Body of pancreas (tissue), 4 donors: Measurements from ENCODE around the gene ENAH. TPM values are rescaled to one million over a fixed set of nuclear protein-coding genes. Genes with fewer than 3 reads are reported as not detected.

Source experiments
- ATAC-seq: fragments of 150-250 bp; one replicate; pipeline ENCODE4 v1.9.1; 2016
- DNase-seq, 4 donors: peaks; one replicate each; pipeline ENCODE4 v3.0.0-alpha.2; 2019
- H3K27ac ChIP-seq, 4 donors: fragments of 200-600 bp; sonication (generic); 1 replicate in 3 of 4; 2 replicates in 1 of 4; pipeline versions ENCODE4 v1.5.1 to v1.6.1; 2016 to 2019; ENCODE audit warnings: mild to moderate bottlenecking in 1 of 4, mixed read lengths in 1 of 4, moderate library complexity in 1 of 4
- H3K27me3 ChIP-seq, 2 donors: fragments of 200-600 bp; sonication (generic); one replicate each; pipeline ENCODE4 v1.6.0; 2016; ENCODE audit warnings: mild to moderate bottlenecking in 1 of 2
- H3K36me3 ChIP-seq, 2 donors: fragments of 200-600 bp; sonication (generic); replicated peaks in 1 of 2; 2 replicates each; pipeline ENCODE4 v1.5.1; 2016; ENCODE audit warnings: low read depth in 2 of 2; ENCODE audit not compliant: insufficient read depth in 1 of 2
- H3K4me1 ChIP-seq: fragments of 200-600 bp; sonication (generic); one replicate; pipeline ENCODE4 v1.6.0; 2016
- H3K4me3 ChIP-seq, 2 donors: fragments of 200-600 bp; sonication (generic); 1 replicate in 1 of 2; 2 replicates in 1 of 2; pipeline ENCODE4 v1.5.1; 2016 to 2019
- H3K9me3 ChIP-seq, 3 donors: fragments of 200-600 bp; sonication (generic); 1 replicate in 2 of 3; 2 replicates in 1 of 3; pipeline ENCODE4 v1.5.1; 2016
- POLR2A ChIP-seq, 3 donors: fragments of 450-650 bp; IDR thresholded peaks; one replicate each; pipeline ENCODE4 v1.6.1; 2016; ENCODE audit warnings: antibody characterized with exemption in 3 of 3, mild to moderate bottlenecking in 2 of 3
- WGBS, 2 donors: methylation state at CpG; one replicate each; pipeline ENCODE4 v1.1.5; 2017; 5-methylcytosine and 5-hydroxymethylcytosine counted together
- intact Hi-C: fragments of 100-400 bp; cut with DNase I; formaldehyde crosslinking; loops from one replicate; pipeline ENCODE4 v1.15.1; 2023
- total RNA-seq, 2 donors: library from RNA; depleted of rRNA; stranded (reverse); fragments of >200 nt; gene quantifications; one replicate each; pipeline ENCODE4 v1.1.0, GENCODE V29; 2016
- TF ChIP-seq, protein P1 (sequence below), 7 experiments: fragments of 450-650 bp in 4 of 7; fragments of 200-600 bp in 3 of 7; sonication (generic) in 3 of 7; IDR thresholded peaks; one replicate each; pipeline ENCODE4 v1.5.1; 2016 to 2019; ENCODE audit warnings: antibody characterized with exemption in 7 of 7

ENAH gene
- total RNA-seq, 2 donors from 2014 or later = 21.1 to 28.8 TPM

DNA sequence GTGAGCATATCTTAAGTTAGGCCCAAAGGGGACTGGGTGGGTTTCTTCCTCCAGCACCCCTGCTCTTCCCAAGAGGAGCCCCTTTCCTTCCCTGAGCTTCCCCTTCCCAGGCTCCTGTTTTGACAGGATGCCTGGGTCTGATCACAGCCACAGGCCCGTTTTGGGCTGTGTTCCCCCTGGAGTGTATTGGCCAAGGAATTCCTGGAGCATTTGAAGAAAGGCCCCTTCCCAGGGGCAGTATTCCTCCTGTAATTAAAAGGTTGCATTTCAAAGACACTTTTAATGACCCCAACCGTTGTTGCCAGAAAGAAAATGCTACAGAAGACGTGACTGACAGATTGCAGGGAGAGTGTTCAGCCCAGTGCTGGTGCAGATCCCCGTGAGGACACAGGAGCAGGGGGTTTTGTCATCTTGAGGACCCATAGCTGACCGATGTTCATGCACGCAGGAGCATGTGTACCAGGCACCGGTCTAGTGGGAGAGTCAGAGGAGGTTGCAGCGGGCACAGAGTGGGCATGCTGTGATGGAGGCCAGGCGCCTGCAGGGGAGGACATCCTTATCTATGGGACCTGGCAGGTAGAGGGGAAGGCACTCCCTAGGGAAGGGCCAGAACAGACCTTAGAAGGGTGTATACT, 205.8 kb downstream of the ENAH start:
- WGBS, 2 donors = 72 to 73% methylated on average over 9 of the region's 9 CpGs
- intact Hi-C loops = loop anchor here (10.0 kb wide), 1 partner anchor 132 kb away; no protein-coding TSS in a partner anchor

DNA sequence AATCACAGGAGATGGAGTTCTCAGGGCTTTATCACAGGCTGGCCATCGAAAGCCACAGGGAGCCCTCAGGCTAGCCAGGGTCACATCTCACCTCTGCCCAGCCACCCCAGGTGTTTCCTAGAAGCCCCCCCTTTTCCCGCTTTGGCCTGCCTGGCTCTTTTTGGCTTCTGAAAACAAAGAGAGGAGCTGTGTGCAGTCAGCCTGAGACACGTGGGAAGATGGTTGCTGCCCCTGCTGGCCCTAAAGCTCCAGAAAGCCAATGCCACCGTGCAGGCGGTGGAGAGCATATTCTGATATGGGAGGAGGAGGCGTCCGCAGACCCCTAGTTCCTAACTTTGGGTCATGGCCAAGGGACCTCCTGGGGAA, 206.3 kb downstream of the ENAH start:
- peaks cover 42% of the 10 kb centered on the region for H3K4me1 ChIP-seq

More for the DNA sequence above, 205.8 kb downstream of the ENAH start:
- H3K4me1 ChIP-seq = peaks cover 37% of the 10 kb centered on the region
- H3K27ac ChIP-seq = no peak overlapping the region
- H3K9me3 ChIP-seq = no peaks in the 10 kb centered on the region
- no peaks in the 10 kb centered on the region for H3K27me3 ChIP-seq
- no peak for TF ChIP-seq POLR2A (IDR thresholded peaks at IDR 0.05)
- TF ChIP-seq, protein P1, sequence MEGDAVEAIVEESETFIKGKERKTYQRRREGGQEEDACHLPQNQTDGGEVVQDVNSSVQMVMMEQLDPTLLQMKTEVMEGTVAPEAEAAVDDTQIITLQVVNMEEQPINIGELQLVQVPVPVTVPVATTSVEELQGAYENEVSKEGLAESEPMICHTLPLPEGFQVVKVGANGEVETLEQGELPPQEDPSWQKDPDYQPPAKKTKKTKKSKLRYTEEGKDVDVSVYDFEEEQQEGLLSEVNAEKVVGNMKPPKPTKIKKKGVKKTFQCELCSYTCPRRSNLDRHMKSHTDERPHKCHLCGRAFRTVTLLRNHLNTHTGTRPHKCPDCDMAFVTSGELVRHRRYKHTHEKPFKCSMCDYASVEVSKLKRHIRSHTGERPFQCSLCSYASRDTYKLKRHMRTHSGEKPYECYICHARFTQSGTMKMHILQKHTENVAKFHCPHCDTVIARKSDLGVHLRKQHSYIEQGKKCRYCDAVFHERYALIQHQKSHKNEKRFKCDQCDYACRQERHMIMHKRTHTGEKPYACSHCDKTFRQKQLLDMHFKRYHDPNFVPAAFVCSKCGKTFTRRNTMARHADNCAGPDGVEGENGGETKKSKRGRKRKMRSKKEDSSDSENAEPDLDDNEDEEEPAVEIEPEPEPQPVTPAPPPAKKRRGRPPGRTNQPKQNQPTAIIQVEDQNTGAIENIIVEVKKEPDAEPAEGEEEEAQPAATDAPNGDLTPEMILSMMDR (IDR thresholded peaks at IDR 0.05) = no peak
- no peaks in the 10 kb centered on the region for H3K36me3 ChIP-seq
- ATAC-seq (no peak), DNase-seq (no peak)
- H3K4me3 ChIP-seq = no peak overlapping the region

DNA sequence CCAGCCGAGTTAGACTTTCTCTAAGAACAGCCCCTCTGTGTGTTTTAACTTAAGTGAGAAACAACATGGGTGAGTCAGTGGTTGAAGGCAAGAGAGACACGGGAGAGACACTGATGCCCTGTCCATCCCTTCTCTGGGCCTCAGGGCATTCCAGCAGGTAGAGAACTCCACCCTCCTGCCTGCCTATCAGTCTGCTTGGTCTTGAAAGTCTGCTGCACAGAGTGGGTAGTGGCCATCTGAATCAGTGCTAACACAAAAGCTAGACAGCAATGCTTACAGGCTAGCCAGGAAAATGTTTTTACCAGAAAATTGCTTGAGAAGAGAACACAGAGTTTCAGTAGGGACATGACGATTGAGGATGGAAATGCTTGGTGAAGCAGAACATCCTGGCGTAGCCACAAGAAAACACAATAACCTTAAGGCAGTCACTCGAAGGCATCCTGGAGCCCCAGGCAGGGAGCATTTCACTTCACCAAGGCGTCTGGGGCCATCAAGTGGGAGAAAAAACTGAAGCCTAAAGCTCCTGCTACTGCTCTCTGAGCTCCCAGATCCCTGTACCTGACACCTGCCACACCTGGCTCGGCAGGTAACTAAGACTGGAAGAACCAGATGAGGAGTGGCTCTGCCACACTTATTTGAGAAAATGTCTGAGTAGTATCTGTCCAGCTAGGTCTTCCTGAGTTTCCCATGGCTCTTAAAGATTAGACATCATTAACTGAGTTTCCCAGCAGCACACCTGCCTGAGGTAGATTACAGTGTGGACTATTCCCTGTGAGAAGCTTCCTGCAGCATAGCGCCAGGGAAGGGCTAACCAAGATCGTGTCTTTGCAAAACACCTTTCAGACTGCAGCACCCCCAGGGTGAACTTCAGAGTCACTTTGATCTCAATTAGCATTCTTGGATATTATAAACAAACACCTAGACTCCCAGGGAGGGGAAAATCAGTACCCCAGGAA, 207.0 kb downstream of the ENAH start:
- no peaks in the 10 kb centered on the region for H3K36me3 ChIP-seq
- DNase-seq = no peak
- WGBS, 2 donors = 69 to 72% methylated on average over 9 of the region's 9 CpGs
- intact Hi-C loops = loop anchor here (10.0 kb wide), 1 partner anchor 131 kb away; no protein-coding TSS in a partner anchor
- no peaks in the 10 kb centered on the region for H3K27me3 ChIP-seq
- TF ChIP-seq, protein P1 (IDR thresholded peaks at IDR 0.05) = no peak
- TF ChIP-seq POLR2A (IDR thresholded peaks at IDR 0.05) = no peak
- no peak for ATAC-seq
- peaks cover 49% of the 10 kb centered on the region for H3K4me1 ChIP-seq
- no peak overlapping the region for H3K4me3 ChIP-seq
- H3K9me3 ChIP-seq = no peaks in the 10 kb centered on the region
- peak overlapping the region in 3 of 4 donors; percentile 28 to 70 (median 61) for H3K27ac ChIP-seq

More for the DNA sequence above, 206.3 kb downstream of the ENAH start:
- H3K9me3 ChIP-seq = no peaks in the 10 kb centered on the region
- peak overlapping the region in 1 of 4 donors; percentile 61 for H3K27ac ChIP-seq
- no peaks in the 10 kb centered on the region for H3K36me3 ChIP-seq
- H3K27me3 ChIP-seq = no peaks in the 10 kb centered on the region
- no peak for ATAC-seq
- 69 to 70% methylated on average over 7 of the region's 7 CpGs for WGBS, 2 donors
- intact Hi-C loops = loop anchor here (10.0 kb wide), 1 partner anchor 132 kb away; no protein-coding TSS in a partner anchor
- DNase-seq = no peak
- TF ChIP-seq POLR2A (IDR thresholded peaks at IDR 0.05) = no peak
- TF ChIP-seq, protein P1 (IDR thresholded peaks at IDR 0.05) = no peak
- H3K4me3 ChIP-seq = no peak overlapping the region

DNA sequence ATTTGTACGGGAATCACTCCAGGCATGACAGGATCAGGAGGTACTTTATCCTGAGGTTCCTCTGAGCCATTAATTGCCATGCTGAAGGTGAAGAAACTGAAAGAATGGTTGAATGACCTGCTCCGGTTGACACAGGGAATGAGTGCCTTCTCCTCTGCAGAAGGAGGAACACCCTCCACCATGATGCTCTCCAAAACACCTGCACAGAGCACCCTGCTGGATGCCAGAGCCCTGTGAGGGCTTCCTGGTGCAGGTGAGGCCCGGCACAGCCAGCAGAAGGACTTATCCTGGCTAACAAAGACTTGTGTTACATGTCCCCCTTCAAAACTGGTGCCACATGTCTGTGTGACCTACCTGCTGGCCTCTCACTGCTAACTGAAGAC, 210.8 kb downstream of the ENAH start:
- H3K27me3 ChIP-seq = no peaks in the 10 kb centered on the region
- H3K27ac ChIP-seq = peak overlapping the region; percentile 50 to 78 (median 70)
- intact Hi-C loops = loop anchor here (10.0 kb wide), 1 partner anchor 127 kb away; no protein-coding TSS in a partner anchor
- no peaks in the 10 kb centered on the region for H3K36me3 ChIP-seq
- TF ChIP-seq, protein P1 (IDR thresholded peaks at IDR 0.05) = no peak
- no peak for TF ChIP-seq POLR2A (IDR thresholded peaks at IDR 0.05)
- ATAC-seq = no peak
- H3K4me3 ChIP-seq = no peak overlapping the region
- no peak for DNase-seq
- H3K4me1 ChIP-seq = peaks cover 62% of the 10 kb centered on the region
- H3K9me3 ChIP-seq = no peaks in the 10 kb centered on the region
- 50 to 59% methylated on average over 3 of the region's 3 CpGs for WGBS, 2 donors
